DOHH2 (cell line): ENCODE measurements around the gene USH1C.

Experiments
- H3F3A ChIP-seq: fragments of 200-600 bp; sonication (generic), shearing (Covaris generic); 2 replicates; pipeline ENCODE4 v1.6.0; 2016; ENCODE audit warnings: antibody characterized with exemption, mild to moderate bottlenecking; ENCODE audit not compliant: control insufficient read depth, insufficient read depth
- H3K27ac ChIP-seq: fragments of 200-600 bp; sonication (generic); 2 replicates; pipeline ENCODE4 v1.5.1; 2014; ENCODE audit warnings: low read depth, mild to moderate bottlenecking, low read length, moderate library complexity
- H3K27me3 ChIP-seq: fragments of 200-600 bp; sonication (generic); 2 replicates; pipeline ENCODE4 v1.6.1; 2014; ENCODE audit warnings: mild to moderate bottlenecking, low read length, mixed read lengths; ENCODE audit not compliant: control insufficient read depth
- H3K36me3 ChIP-seq: fragments of 200-600 bp; sonication (generic); 2 replicates; pipeline ENCODE4 v1.6.1; 2014; ENCODE audit warnings: mild to moderate bottlenecking, low read length, moderate library complexity, mixed read lengths; ENCODE audit not compliant: control insufficient read depth
- H3K4me1 ChIP-seq: fragments of 200-600 bp; sonication (generic); 2 replicates; pipeline ENCODE4 v1.6.1; 2014; ENCODE audit warnings: mild to moderate bottlenecking, low read length, mixed read lengths; ENCODE audit not compliant: control insufficient read depth
- H3K4me2 ChIP-seq: fragments of 200-600 bp; sonication (generic); 2 replicates; pipeline ENCODE4 v1.6.0; 2014; ENCODE audit warnings: mild to moderate bottlenecking, low read length, moderate library complexity
- H3K4me3 ChIP-seq: fragments of 200-600 bp; sonication (generic); 2 replicates; pipeline ENCODE4 v1.5.1; 2014; ENCODE audit warnings: mild to moderate bottlenecking, low read length, mixed read lengths
- H3K79me2 ChIP-seq: fragments of 200-600 bp; sonication (generic); 2 replicates; pipeline ENCODE4 v1.6.1; 2014; ENCODE audit warnings: mild to moderate bottlenecking, low read length, mixed read lengths; ENCODE audit not compliant: control insufficient read depth
- H3K9me2 ChIP-seq: fragments of 200-600 bp; sonication (generic); replicated peaks from 2 replicates; pipeline ENCODE4 v1.6.1; 2014; ENCODE audit warnings: mild to moderate bottlenecking, low read length, mixed read lengths; ENCODE audit not compliant: control insufficient read depth
- H3K9me3 ChIP-seq: fragments of 200-600 bp; sonication (generic); 2 replicates; pipeline ENCODE4 v1.6.1; 2014; ENCODE audit warnings: antibody characterized with exemption, low read length, mixed read lengths; ENCODE audit not compliant: control insufficient read depth, insufficient read depth
- H4K20me1 ChIP-seq: fragments of 200-600 bp; sonication (generic); 2 replicates; pipeline ENCODE4 v1.6.0; 2014; ENCODE audit warnings: low read depth, mild to moderate bottlenecking, antibody characterized with exemption, low read length, moderate library complexity; ENCODE audit not compliant: control insufficient read depth, insufficient read depth
- EZH2phosphoT487 ChIP-seq: fragments of 200-600 bp; sonication (generic); IDR thresholded peaks from 2 replicates; pipeline ENCODE4 v1.6.1; 2017; ENCODE audit warnings: borderline replicate concordance, mild to moderate bottlenecking, antibody characterized with exemption, low read length, moderate library complexity, mixed read lengths
- TF ChIP-seq, protein P1 (sequence below): fragments of 200-600 bp; sonication (generic); IDR thresholded peaks from one replicate; pipeline ENCODE4 v1.5.1; 2014; ENCODE audit warnings: antibody characterized with exemption, mild to moderate bottlenecking, low read depth, low read length; ENCODE audit not compliant: poor library complexity, severe bottlenecking

Gene USH1C

GRCh38 chr11:17507773-17508172 lies 36.4 kb downstream of the USH1C start:
- Histone ChIP-seq H3K27ac (no peak overlapping the region), H3K36me3 (no peaks in the 10 kb centered on the region), H3F3A (no peaks in the 10 kb centered on the region), H3K27me3 (peaks cover 19% of the 10 kb centered on the region; the same call in 1 of the 2 replicates), H3K9me2 (no peaks in the 10 kb centered on the region), H3K4me2 (no peak overlapping the region), H3K79me2 (no peaks in the 10 kb centered on the region), H3K4me3 (no peak overlapping the region), H4K20me1 (no peaks in the 10 kb centered on the region), H3K9me3 (no peaks in the 10 kb centered on the region), H3K4me1 (no peaks in the 10 kb centered on the region)
- TF ChIP-seq EZH2phosphoT487 = no peak
- TF ChIP-seq, protein P1, sequence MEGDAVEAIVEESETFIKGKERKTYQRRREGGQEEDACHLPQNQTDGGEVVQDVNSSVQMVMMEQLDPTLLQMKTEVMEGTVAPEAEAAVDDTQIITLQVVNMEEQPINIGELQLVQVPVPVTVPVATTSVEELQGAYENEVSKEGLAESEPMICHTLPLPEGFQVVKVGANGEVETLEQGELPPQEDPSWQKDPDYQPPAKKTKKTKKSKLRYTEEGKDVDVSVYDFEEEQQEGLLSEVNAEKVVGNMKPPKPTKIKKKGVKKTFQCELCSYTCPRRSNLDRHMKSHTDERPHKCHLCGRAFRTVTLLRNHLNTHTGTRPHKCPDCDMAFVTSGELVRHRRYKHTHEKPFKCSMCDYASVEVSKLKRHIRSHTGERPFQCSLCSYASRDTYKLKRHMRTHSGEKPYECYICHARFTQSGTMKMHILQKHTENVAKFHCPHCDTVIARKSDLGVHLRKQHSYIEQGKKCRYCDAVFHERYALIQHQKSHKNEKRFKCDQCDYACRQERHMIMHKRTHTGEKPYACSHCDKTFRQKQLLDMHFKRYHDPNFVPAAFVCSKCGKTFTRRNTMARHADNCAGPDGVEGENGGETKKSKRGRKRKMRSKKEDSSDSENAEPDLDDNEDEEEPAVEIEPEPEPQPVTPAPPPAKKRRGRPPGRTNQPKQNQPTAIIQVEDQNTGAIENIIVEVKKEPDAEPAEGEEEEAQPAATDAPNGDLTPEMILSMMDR = no peak

DNA sequence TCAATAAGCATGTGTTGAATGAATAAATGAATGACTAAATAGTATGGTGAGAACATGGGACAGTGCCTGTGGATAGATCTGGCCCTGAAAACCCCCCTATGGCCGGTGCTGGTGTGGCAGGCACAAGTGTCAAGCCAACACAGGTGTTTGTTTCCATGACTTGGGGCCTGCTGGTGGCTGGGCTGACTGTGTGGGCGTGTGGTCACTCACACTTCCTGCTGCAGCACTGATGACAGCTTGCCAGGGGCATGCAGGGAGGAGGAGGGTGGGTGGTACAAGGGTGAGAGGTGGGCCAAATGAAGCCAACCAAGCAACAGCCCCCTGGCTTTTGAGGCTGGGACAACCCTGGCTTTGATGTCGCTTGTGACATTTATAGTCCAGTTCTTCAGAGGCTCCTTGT lies 37.3 kb downstream of the USH1C start:
- TF ChIP-seq, protein P1 = no peak
- TF ChIP-seq EZH2phosphoT487 = no peak
- no peak overlapping the region for H3K27ac ChIP-seq
- no peaks in the 10 kb centered on the region for H3K4me1 ChIP-seq
- no peak overlapping the region for H3K4me3 ChIP-seq
- H3F3A ChIP-seq = no peaks in the 10 kb centered on the region
- H3K4me2 ChIP-seq = no peak overlapping the region
- H3K27me3 ChIP-seq = peaks cover 15% of the 10 kb centered on the region; the same call in 1 of the 2 replicates
- no peaks in the 10 kb centered on the region for H3K9me2 ChIP-seq
- no peaks in the 10 kb centered on the region for H3K36me3 ChIP-seq
- H4K20me1 ChIP-seq = no peaks in the 10 kb centered on the region
- no peaks in the 10 kb centered on the region for H3K9me3 ChIP-seq
- H3K79me2 ChIP-seq = no peaks in the 10 kb centered on the region

- Histone ChIP-seq H3K9me3 (no peaks in the 10 kb centered on the region), H3K27ac (no peak overlapping the region), H4K20me1 (no peaks in the 10 kb centered on the region), H3K27me3 (peaks cover 11% of the 10 kb centered on the region; the same call in 1 of the 2 replicates), H3K4me2 (no peak overlapping the region), H3K9me2 (no peaks in the 10 kb centered on the region), H3K4me1 (no peaks in the 10 kb centered on the region), H3K79me2 (no peaks in the 10 kb centered on the region), H3F3A (no peaks in the 10 kb centered on the region), H3K4me3 (no peak overlapping the region), H3K36me3 (no peaks in the 10 kb centered on the region)
- TF ChIP-seq EZH2phosphoT487 = no peak
- TF ChIP-seq, protein P1 = no peak
These were observed 37.9 kb downstream of the USH1C start for GRCh38 chr11:17506314-17506713.

GRCh38 chr11:17505146-17505545 lies 39.1 kb downstream of the USH1C start:
- peaks cover 6% of the 10 kb centered on the region; the same call in 1 of the 2 replicates for H3K27me3 ChIP-seq

More at GRCh38 chr11:17505146-17505545, 39.1 kb downstream of the USH1C start:
- H3K4me3 ChIP-seq = no peak overlapping the region
- no peaks in the 10 kb centered on the region for H3K79me2 ChIP-seq
- no peak overlapping the region for H3K4me2 ChIP-seq
- no peaks in the 10 kb centered on the region for H3K4me1 ChIP-seq
- no peak for TF ChIP-seq EZH2phosphoT487
- TF ChIP-seq, protein P1 = no peak
- H3K9me2 ChIP-seq = no peaks in the 10 kb centered on the region
- no peaks in the 10 kb centered on the region for H3K9me3 ChIP-seq
- H3K27ac ChIP-seq = no peak overlapping the region
- H3K36me3 ChIP-seq = no peaks in the 10 kb centered on the region
- H3F3A ChIP-seq = no peaks in the 10 kb centered on the region
- H4K20me1 ChIP-seq = no peaks in the 10 kb centered on the region
